Esophagus muscularis mucosa (tissue), 4 donors: Measurements from ENCODE around the gene PHF11. TPM values are rescaled to one million over a fixed set of nuclear protein-coding genes. Genes with fewer than 3 reads are reported as not detected.

Source experiments
- DNase-seq: peaks from one replicate; pipeline ENCODE4 v3.0.0-alpha.2; 2017; ENCODE audit errors: extremely low spot score
- H3K27ac ChIP-seq, 4 donors: fragments of 200-600 bp; sonication (generic); replicated peaks in 1 of 4; 1 replicate in 3 of 4; 2 replicates in 1 of 4; pipeline ENCODE4 v1.5.1; 2016 to 2019; ENCODE audit warnings: mild to moderate bottlenecking in 1 of 4
- H3K27me3 ChIP-seq, 4 donors: fragments of 200-600 bp; sonication (generic); one replicate each; pipeline versions ENCODE4 v1.5.1 to v1.6.0; 2016 to 2019
- H3K36me3 ChIP-seq, 4 donors: fragments of 200-600 bp; sonication (generic); one replicate each; pipeline ENCODE4 v1.5.1; 2016 to 2019
- H3K4me1 ChIP-seq, 4 donors: fragments of 200-600 bp; sonication (generic); one replicate each; pipeline ENCODE4 v1.5.1; 2016 to 2019
- H3K4me3 ChIP-seq, 4 donors: fragments of 200-600 bp; sonication (generic); 1 replicate in 2 of 4; 2 replicates in 2 of 4; pipeline ENCODE4 v1.5.1; 2016 to 2019; ENCODE audit warnings: mild to moderate bottlenecking in 4 of 4, moderate library complexity in 1 of 4
- H3K9me3 ChIP-seq, 4 donors: fragments of 200-600 bp; sonication (generic); 1 replicate in 3 of 4; 2 replicates in 1 of 4; pipeline ENCODE4 v1.5.1; 2016 to 2019
- EP300 ChIP-seq: sonication (generic); formaldehyde crosslinking; IDR thresholded peaks from one replicate; pipeline ENCODE4 v1.6.1; 2017; ENCODE audit warnings: antibody characterized with exemption
- POLR2A ChIP-seq: fragments of 450-650 bp; IDR thresholded peaks from one replicate; pipeline ENCODE4 v1.6.1; 2017; ENCODE audit warnings: antibody characterized with exemption, moderate library complexity, mild to moderate bottlenecking, low read depth
- POLR2AphosphoS5 ChIP-seq, 2 donors: sonication (generic); formaldehyde crosslinking; IDR thresholded peaks; one replicate each; pipeline ENCODE4 v1.6.1; 2017; ENCODE audit warnings: antibody characterized with exemption in 2 of 2
- WGBS: methylation state at CpG from one replicate; pipeline ENCODE4 v1.1.5; 2018; 5-methylcytosine and 5-hydroxymethylcytosine counted together
- intact Hi-C: fragments of 100-400 bp; cut with DNase I; formaldehyde crosslinking; loops from one replicate; pipeline ENCODE4 v1.15.1; 2023
- total RNA-seq, 4 donors: library from RNA; depleted of rRNA; stranded (reverse); fragments of >200 nt; gene quantifications; one replicate each; pipeline versions ENCODE4 v1.1.0 to v1.2.1, GENCODE V29; 2016
- TF ChIP-seq, protein P1 (sequence below), 3 experiments: fragments of 200-600 bp in 2 of 3; fragments of 450-650 bp in 1 of 3; sonication (generic) in 2 of 3; IDR thresholded peaks; one replicate each; pipeline ENCODE4 v1.5.1; 2017 to 2019; ENCODE audit warnings: antibody characterized with exemption in 3 of 3, mild to moderate bottlenecking in 2 of 3, moderate library complexity in 1 of 3

PHF11 gene
- total RNA-seq, 4 donors from 2014 or later: 27.5 to 54.0 (median 31.2) TPM

DNA sequence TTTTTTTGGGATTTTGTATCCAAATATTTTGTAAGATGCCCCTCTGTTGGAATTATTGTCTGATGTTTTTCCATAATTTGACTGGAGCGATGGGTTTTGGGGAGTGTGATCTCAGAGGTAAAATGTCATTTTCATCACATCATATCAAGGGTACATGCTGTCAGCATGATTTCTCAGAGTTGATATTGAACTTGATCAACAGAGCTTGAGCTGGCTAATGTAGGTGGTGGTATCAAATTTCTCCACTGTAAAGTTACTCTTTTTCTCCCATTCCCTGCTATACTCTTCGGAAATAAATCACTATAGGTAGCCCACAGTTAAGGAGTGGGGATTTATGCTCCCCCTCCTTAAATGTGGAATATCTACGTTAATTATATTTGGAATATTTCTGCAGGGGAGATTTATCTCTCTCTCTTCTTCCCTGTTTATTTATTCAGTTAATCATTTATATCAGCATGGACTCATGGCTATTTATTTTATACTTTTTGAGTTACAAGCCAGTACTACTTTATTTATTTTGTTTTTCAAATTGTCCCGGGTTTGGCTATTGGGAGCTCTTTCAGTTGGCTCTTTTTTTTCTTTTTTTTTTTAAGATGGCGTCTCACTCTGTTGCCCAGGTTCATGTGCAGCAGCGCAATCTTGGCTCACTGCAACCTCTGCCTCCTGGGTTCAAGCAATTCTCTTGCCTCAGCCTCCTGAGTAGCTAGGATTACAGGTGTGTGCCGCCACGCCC lies 42.9 kb upstream of the PHF11 start:
- DNase-seq: no peak
- no peaks in the 10 kb centered on the region for H3K27me3 ChIP-seq
- no peak overlapping the region for H3K4me3 ChIP-seq
- TF ChIP-seq POLR2AphosphoS5 (IDR thresholded peaks at IDR 0.05): no peak
- no peak for TF ChIP-seq POLR2A
- TF ChIP-seq EP300: no peak
- TF ChIP-seq, protein P1, sequence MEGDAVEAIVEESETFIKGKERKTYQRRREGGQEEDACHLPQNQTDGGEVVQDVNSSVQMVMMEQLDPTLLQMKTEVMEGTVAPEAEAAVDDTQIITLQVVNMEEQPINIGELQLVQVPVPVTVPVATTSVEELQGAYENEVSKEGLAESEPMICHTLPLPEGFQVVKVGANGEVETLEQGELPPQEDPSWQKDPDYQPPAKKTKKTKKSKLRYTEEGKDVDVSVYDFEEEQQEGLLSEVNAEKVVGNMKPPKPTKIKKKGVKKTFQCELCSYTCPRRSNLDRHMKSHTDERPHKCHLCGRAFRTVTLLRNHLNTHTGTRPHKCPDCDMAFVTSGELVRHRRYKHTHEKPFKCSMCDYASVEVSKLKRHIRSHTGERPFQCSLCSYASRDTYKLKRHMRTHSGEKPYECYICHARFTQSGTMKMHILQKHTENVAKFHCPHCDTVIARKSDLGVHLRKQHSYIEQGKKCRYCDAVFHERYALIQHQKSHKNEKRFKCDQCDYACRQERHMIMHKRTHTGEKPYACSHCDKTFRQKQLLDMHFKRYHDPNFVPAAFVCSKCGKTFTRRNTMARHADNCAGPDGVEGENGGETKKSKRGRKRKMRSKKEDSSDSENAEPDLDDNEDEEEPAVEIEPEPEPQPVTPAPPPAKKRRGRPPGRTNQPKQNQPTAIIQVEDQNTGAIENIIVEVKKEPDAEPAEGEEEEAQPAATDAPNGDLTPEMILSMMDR (IDR thresholded peaks at IDR 0.05): no peak
- H3K27ac ChIP-seq: no peak overlapping the region
- intact Hi-C loops: no loop called here
- no peaks in the 10 kb centered on the region for H3K9me3 ChIP-seq
- WGBS: 91% methylated on average over 8 of the region's 8 CpGs
- H3K4me1 ChIP-seq: peaks cover 8 to 32% (median 23%) of the 10 kb centered on the region in 4 donors
- peaks cover 0 to 5% (median 0%) of the 10 kb centered on the region in 4 donors for H3K36me3 ChIP-seq

DNA sequence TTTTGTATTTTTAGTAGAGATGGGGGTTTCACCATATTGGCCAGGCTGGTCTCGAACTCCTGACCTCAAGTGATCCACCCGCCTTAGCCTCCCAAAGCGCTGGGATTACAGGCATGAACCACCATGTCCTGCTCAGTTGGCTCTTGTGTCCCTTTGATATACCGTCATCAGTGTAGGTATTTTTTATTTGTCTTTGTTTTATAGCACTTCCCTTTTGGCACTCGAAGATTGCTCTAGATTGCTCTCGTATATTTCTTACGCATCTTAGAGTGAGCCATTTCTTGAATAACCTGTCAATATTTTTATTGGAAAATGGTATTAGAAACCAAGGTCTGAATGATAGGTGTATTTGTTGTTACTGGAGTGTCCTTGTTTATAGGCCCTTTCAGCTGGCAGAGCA lies 42.3 kb upstream of the PHF11 start:
- intact Hi-C loops: no loop called here
- peaks cover 0 to 5% (median 0%) of the 10 kb centered on the region in 4 donors for H3K36me3 ChIP-seq
- no peak for TF ChIP-seq EP300
- TF ChIP-seq POLR2A: no peak
- TF ChIP-seq, protein P1 (IDR thresholded peaks at IDR 0.05): no peak
- no peak for TF ChIP-seq POLR2AphosphoS5 (IDR thresholded peaks at IDR 0.05)
- DNase-seq: no peak
- no peak overlapping the region for H3K27ac ChIP-seq
- WGBS: 86% methylated on average over 7 of the region's 7 CpGs
- peaks cover 4 to 26% (median 19%) of the 10 kb centered on the region in 4 donors for H3K4me1 ChIP-seq
- no peaks in the 10 kb centered on the region for H3K27me3 ChIP-seq
- no peaks in the 10 kb centered on the region for H3K9me3 ChIP-seq
- no peak overlapping the region for H3K4me3 ChIP-seq

DNA sequence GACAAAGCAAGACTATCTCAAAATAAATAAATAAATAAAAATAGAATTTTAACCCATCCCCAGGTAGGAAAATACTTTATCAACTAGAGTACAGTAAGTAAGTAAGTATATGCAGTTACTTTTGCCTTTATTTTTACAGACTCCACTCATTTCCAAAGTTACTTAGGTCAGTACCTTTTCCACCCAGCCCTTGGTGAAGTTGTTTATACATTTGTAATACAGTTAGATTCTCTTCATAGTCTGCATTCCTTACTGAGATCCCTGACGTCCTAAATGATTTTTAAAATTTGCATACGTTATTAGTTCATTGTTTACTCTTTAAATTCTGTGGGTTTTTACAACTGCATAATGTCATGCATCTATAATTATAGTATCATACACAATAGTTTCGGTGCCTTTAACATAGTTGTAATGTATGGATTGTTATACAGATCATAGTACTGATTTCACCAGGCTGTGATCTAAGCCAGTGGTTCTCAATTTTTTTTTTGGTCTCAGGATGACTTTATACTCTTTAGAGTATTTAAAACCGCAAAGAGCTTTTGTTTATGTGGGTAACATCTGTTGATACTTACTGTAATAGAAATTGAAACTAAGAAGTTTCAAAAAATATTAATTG lies 41.3 kb upstream of the PHF11 start:
- intact Hi-C loops: no loop called here
- Histone ChIP-seq H3K4me3 (peak overlapping the region in 3 of 4 donors; percentile 17 to 25 (median 25)), H3K36me3 (peaks cover 0 to 5% (median 0%) of the 10 kb centered on the region in 4 donors), H3K9me3 (no peaks in the 10 kb centered on the region), H3K27ac (peak overlapping the region in 1 of 4 donors; percentile 9), H3K27me3 (no peaks in the 10 kb centered on the region), H3K4me1 (peaks cover 4 to 19% (median 17%) of the 10 kb centered on the region in 4 donors)
- TF ChIP-seq POLR2A (no peak), POLR2AphosphoS5 (IDR thresholded peaks at IDR 0.05) (no peak), EP300 (no peak)
- TF ChIP-seq, protein P1 (IDR thresholded peaks at IDR 0.05): no peak
- DNase-seq: no peak
- WGBS: 39% methylated on average over 4 of the region's 4 CpGs

DNA sequence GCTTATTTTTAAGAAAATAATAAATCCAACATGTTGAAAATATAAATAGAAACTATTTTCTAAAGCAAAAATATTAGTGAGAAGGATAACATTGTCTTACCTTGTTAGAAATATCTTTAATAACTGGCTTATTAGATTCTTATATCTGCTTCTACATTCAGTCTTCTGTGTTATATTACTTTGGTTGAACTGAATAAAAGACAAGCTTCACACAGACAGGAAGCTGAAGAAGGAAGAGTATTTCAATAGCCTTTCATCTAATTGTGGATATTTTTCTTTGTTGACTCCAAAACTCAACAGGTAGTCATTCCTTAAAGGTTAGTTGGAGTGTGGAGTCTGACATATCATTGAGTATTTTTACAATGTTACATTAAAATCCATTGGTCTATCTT lies 40.8 kb upstream of the PHF11 start:
- Histone ChIP-seq H3K4me3 (peak overlapping the region in 3 of 4 donors; percentile 17 to 25 (median 25)), H3K27ac (peak overlapping the region in 1 of 4 donors; percentile 9), H3K36me3 (peaks cover 0 to 5% (median 0%) of the 10 kb centered on the region in 4 donors), H3K9me3 (no peaks in the 10 kb centered on the region), H3K27me3 (no peaks in the 10 kb centered on the region), H3K4me1 (peaks cover 4 to 18% (median 17%) of the 10 kb centered on the region in 4 donors)
- TF ChIP-seq POLR2A: no peak
- TF ChIP-seq, protein P1 (IDR thresholded peaks at IDR 0.05): no peak
- TF ChIP-seq POLR2AphosphoS5 (IDR thresholded peaks at IDR 0.05): no peak
- TF ChIP-seq EP300: no peak
- intact Hi-C loops: no loop called here
- no peak for DNase-seq
